Measurements from ENCODE around the gene CTXND1. TPM values are rescaled to one million over a fixed set of nuclear protein-coding genes. Genes with fewer than 3 reads are reported as not detected.

CTXND1 gene
- polyA plus RNA-seq, 3 donors, result not detected

GRCh38 chr15:80207887-80208286 is 44.1 kb downstream of the CTXND1 start:
- Mint-ChIP-seq H3K36me3 (no peaks in the 10 kb centered on the region), H3K4me3 (no peak overlapping the region), H3K9me3 (peaks cover 0 to 3% (median 0%) of the 10 kb centered on the region in 7 donors), H3K27me3 (ENCODE audit: low read depth in 3 of 3) (peaks cover 9 to 19% (median 9%) of the 10 kb centered on the region in 3 donors), H3K27ac (no peak overlapping the region), H3K4me1 (peaks cover 17% of the 10 kb centered on the region)
- H4K20me1 ChIP-seq (ENCODE audit: insufficient read depth, low read length), result no peaks in the 10 kb centered on the region
- no peak overlapping the region for H3K4me3 ChIP-seq (replicated peaks in 1 of 3; ENCODE audit: low read depth in 2 of 3, low read length in 3 of 3)
- H3K4me1 ChIP-seq (ENCODE audit: control insufficient read depth in 1 of 2, insufficient read depth in 2 of 2, low read length in 2 of 2), result peaks cover 12 to 15% of the 10 kb centered on the region in 2 donors
- TF ChIP-seq, protein P1, sequence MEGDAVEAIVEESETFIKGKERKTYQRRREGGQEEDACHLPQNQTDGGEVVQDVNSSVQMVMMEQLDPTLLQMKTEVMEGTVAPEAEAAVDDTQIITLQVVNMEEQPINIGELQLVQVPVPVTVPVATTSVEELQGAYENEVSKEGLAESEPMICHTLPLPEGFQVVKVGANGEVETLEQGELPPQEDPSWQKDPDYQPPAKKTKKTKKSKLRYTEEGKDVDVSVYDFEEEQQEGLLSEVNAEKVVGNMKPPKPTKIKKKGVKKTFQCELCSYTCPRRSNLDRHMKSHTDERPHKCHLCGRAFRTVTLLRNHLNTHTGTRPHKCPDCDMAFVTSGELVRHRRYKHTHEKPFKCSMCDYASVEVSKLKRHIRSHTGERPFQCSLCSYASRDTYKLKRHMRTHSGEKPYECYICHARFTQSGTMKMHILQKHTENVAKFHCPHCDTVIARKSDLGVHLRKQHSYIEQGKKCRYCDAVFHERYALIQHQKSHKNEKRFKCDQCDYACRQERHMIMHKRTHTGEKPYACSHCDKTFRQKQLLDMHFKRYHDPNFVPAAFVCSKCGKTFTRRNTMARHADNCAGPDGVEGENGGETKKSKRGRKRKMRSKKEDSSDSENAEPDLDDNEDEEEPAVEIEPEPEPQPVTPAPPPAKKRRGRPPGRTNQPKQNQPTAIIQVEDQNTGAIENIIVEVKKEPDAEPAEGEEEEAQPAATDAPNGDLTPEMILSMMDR (IDR thresholded peaks at IDR 0.05), result no peak
- H3K9ac ChIP-seq (ENCODE audit: insufficient read depth, low read length, poor library complexity, severe bottlenecking), result no peak overlapping the region
- no peak overlapping the region for H3K27ac ChIP-seq (ENCODE audit: low read depth in 1 of 2, low read length in 2 of 2)
- peaks cover 0 to 12% of the 10 kb centered on the region in 2 donors for H3K27me3 ChIP-seq (ENCODE audit: control insufficient read depth in 2 of 2, insufficient read depth in 2 of 2, low read length in 2 of 2)
- no peaks in the 10 kb centered on the region for H3K79me2 ChIP-seq (ENCODE audit: insufficient read depth, low read length)
- no peak overlapping the region for H2AFZ ChIP-seq (ENCODE audit: insufficient read depth, low read depth, low read length, poor library complexity, severe bottlenecking)
- no CpG with 5 or more reads among the region's 3 CpGs for WGBS (ENCODE audit: insufficient coverage)
- H3K9me3 ChIP-seq (replicated peaks in 1 of 2; ENCODE audit: control insufficient read depth in 1 of 2, insufficient read depth in 1 of 2, low read length in 2 of 2), result no peaks in the 10 kb centered on the region
- no peak overlapping the region for H3K4me2 ChIP-seq (replicated peaks; ENCODE audit: extremely low read depth, low read length, poor library complexity, severe bottlenecking)
- intact Hi-C loops (cut with micrococcal nuclease), result no loop called here
- H3K36me3 ChIP-seq (replicated peaks in 1 of 2; ENCODE audit: control insufficient read depth in 1 of 2, insufficient read depth in 2 of 2, low read length in 2 of 2), result no peaks in the 10 kb centered on the region
- no peak for DNase-seq

- no peaks in the 10 kb centered on the region for H3K36me3 Mint-ChIP-seq
- Histone ChIP-seq H3K27me3 (ENCODE audit: control insufficient read depth in 2 of 2, insufficient read depth in 2 of 2, low read length in 2 of 2) (peaks cover 0 to 12% of the 10 kb centered on the region in 2 donors), H3K36me3 (replicated peaks in 1 of 2; ENCODE audit: control insufficient read depth in 1 of 2, insufficient read depth in 2 of 2, low read length in 2 of 2) (no peaks in the 10 kb centered on the region), H4K20me1 (ENCODE audit: insufficient read depth, low read length) (no peaks in the 10 kb centered on the region), H2AFZ (ENCODE audit: insufficient read depth, low read depth, low read length, poor library complexity, severe bottlenecking) (no peak overlapping the region), H3K79me2 (ENCODE audit: insufficient read depth, low read length) (no peaks in the 10 kb centered on the region), H3K9ac (ENCODE audit: insufficient read depth, low read length, poor library complexity, severe bottlenecking) (no peak overlapping the region), H3K9me3 (replicated peaks in 1 of 2; ENCODE audit: control insufficient read depth in 1 of 2, insufficient read depth in 1 of 2, low read length in 2 of 2) (no peaks in the 10 kb centered on the region), H3K4me3 (replicated peaks in 1 of 3; ENCODE audit: low read depth in 2 of 3, low read length in 3 of 3) (no peak overlapping the region), H3K4me2 (replicated peaks; ENCODE audit: extremely low read depth, low read length, poor library complexity, severe bottlenecking) (no peak overlapping the region), H3K27ac (ENCODE audit: low read depth in 1 of 2, low read length in 2 of 2) (no peak overlapping the region), H3K4me1 (ENCODE audit: control insufficient read depth in 1 of 2, insufficient read depth in 2 of 2, low read length in 2 of 2) (no peaks in the 10 kb centered on the region)
- peaks cover 7 to 18% (median 9%) of the 10 kb centered on the region in 3 donors for H3K27me3 Mint-ChIP-seq (ENCODE audit: low read depth in 3 of 3)
- H3K4me1 Mint-ChIP-seq, result no peaks in the 10 kb centered on the region
- H3K27ac Mint-ChIP-seq, result no peak overlapping the region
- DNase-seq, result no peak
- TF ChIP-seq, protein P1 (IDR thresholded peaks at IDR 0.05), result no peak
- intact Hi-C loops (cut with micrococcal nuclease), result no loop called here
- no peak overlapping the region for H3K4me3 Mint-ChIP-seq
- no CpG with 5 or more reads among the region's 4 CpGs for WGBS (ENCODE audit: insufficient coverage)
- no peaks in the 10 kb centered on the region for H3K9me3 Mint-ChIP-seq
Observed at GRCh38 chr15:80204231-80204630, 47.8 kb downstream of the CTXND1 start.
